ENCODE measurements around the gene LRR1.
A peak's percentile ranks its signal among the peaks of the same experiment; 100 is the strongest.
"Not testable (repeated sequence)": the region's sequence is repeated elsewhere in the genome, so short reads cannot be mapped to it uniquely, and the experiment has no call there.

LRR1 gene

GRCh38 chr14:49598485-49599300 lies at the start of gene LRR1:
LRR1 (plus strand) TSS chr14:49598940; CDS start chr14:49599021, 81 bp downstream.
- DNase-seq (ENCODE audit: low read depth in 2 of 2): peak; percentile 69 to 73

GRCh38 chr14:49549446-49549845 lies 49.3 kb upstream of the LRR1 start:
- no peak for DNase-seq (ENCODE audit: low read depth in 2 of 2)

GRCh38 chr14:49549881-49550280 lies 48.9 kb upstream of the LRR1 start:
- no peak for DNase-seq (ENCODE audit: low read depth in 2 of 2)

GRCh38 chr14:49550286-49551184 lies 48.2 kb upstream of the LRR1 start:
- DNase-seq (ENCODE audit: low read depth in 2 of 2): no peak

GRCh38 chr14:49551569-49551968 lies 47.2 kb upstream of the LRR1 start:
- DNase-seq (ENCODE audit: low read depth in 2 of 2): no peak

- no peak for DNase-seq (ENCODE audit: low read depth in 2 of 2)
These were observed 45.6 kb upstream of the LRR1 start for GRCh38 chr14:49553106-49553505.

- DNase-seq (ENCODE audit: low read depth in 2 of 2): no peak
These were observed 44.8 kb upstream of the LRR1 start for GRCh38 chr14:49553892-49554291.

- DNase-seq (ENCODE audit: low read depth in 2 of 2): no peak
These were observed 38.6 kb upstream of the LRR1 start for GRCh38 chr14:49559979-49560768.

- DNase-seq (ENCODE audit: low read depth in 2 of 2): no peak
These were observed 32.0 kb upstream of the LRR1 start for GRCh38 chr14:49566714-49567113.

- no peak for DNase-seq (ENCODE audit: low read depth in 2 of 2)
These were observed 29.5 kb upstream of the LRR1 start for GRCh38 chr14:49569281-49569680.

- DNase-seq (ENCODE audit: low read depth in 2 of 2): no peak
These were observed 24.7 kb upstream of the LRR1 start for GRCh38 chr14:49574038-49574437.

GRCh38 chr14:49578141-49578540 lies 20.6 kb upstream of the LRR1 start:
- DNase-seq (ENCODE audit: low read depth in 2 of 2): no peak

GRCh38 chr14:49579841-49580240 lies 18.9 kb upstream of the LRR1 start:
- DNase-seq (ENCODE audit: low read depth in 2 of 2): no peak

- no peak for DNase-seq (ENCODE audit: low read depth in 2 of 2)
These were observed 17.3 kb upstream of the LRR1 start for GRCh38 chr14:49581209-49582112.

- DNase-seq (ENCODE audit: low read depth in 2 of 2): no peak
These were observed 16.4 kb upstream of the LRR1 start for GRCh38 chr14:49582113-49582977.

- DNase-seq (ENCODE audit: low read depth in 2 of 2): no peak
These were observed 15.1 kb upstream of the LRR1 start for GRCh38 chr14:49583629-49584028.

- no peak for DNase-seq (ENCODE audit: low read depth in 2 of 2)
These were observed 14.7 kb upstream of the LRR1 start for GRCh38 chr14:49584058-49584457.

GRCh38 chr14:49584981-49585640 lies 13.6 kb upstream of the LRR1 start:
- DNase-seq (ENCODE audit: low read depth in 2 of 2): not testable (repeated sequence)

Data from stimulated activated CD8-positive, alpha-beta memory T cell treated with anti-CD3 and anti-CD28 coated beads, Interleukin-7, amount 100 ng/mL, for 4 hours (primary cell).